ENCODE data around the gene PUS7. TPM values are rescaled to one million over a fixed set of nuclear protein-coding genes. Genes with fewer than 3 reads are reported as not detected.

Gene PUS7
- total RNA-seq, 1 experiment from 2014 or later: 30.7 TPM

DNA sequence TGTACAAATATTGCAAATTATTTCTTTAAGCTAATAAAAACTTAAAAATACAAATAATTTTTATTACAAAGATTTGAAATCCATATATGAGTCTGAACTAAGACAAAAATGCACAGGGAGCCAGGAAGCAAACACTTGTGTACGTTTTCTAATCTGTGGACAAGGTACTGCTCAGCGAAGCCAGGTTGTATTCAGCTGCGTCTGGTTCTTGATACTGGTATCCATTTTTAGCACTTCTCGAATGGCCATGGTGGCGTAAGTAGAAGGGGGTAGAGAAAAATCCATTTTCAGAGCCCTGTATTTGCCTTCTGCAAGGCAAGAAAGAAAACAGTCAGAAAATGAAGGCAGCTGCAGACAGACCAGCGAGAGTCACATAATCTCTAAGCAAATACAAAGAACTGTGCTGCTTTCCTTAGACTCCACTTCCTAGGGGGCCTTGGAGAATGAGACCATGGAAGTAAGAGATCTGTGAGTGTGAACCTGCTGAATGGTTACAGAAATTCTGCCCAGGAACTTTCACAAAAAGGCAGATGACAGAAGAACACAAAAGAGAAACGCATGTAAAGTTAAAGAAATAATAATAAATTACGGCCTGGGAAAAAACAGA lies 64.3 kb downstream of the PUS7 start:
- BruUV-seq (replicated peaks): no TSS peak
- no peak overlapping the region for H3K4me3 ChIP-seq (ENCODE audit: low read depth in 2 of 2, low read length in 2 of 2)
- no peaks in the 10 kb centered on the region for H3K27me3 ChIP-seq (ENCODE audit: control insufficient read depth, insufficient read depth, low read length)
- DNase-seq (ENCODE audit: low read depth, low spot score) (no peak), ATAC-seq (no peak)
- peaks cover 18% of the 10 kb centered on the region for H3K36me3 ChIP-seq (ENCODE audit: control insufficient read depth, insufficient read depth, low read length)
- H3K4me1 ChIP-seq (ENCODE audit: control insufficient read depth, insufficient read depth, low read length): 0 out of 2 replicates have a peak, but pooled peaks cover 3% of the 10 kb centered on the region
- intact Hi-C loops (cut with micrococcal nuclease; ENCODE audit: unreplicated experiment): no loop called here
- no peaks in the 10 kb centered on the region for H3K9me3 ChIP-seq (ENCODE audit: control insufficient read depth, insufficient read depth, low read depth, low read length)
- CTCF ChIA-PET: no interaction called here
- no peak overlapping the region for H3K27ac ChIP-seq (ENCODE audit: low read length)
- POLR2A ChIA-PET: interaction anchor here (0.5 kb wide), 1 partner anchor 89 kb away, joined by 5 read pairs; no protein-coding TSS in a partner anchor
- in situ Hi-C loops (cut with HindIII; ENCODE audit: low pct_unique_long_range_greater_than_20kb, low sequenced_read_pairs): no loop called here
- TF ChIP-seq, protein P1, sequence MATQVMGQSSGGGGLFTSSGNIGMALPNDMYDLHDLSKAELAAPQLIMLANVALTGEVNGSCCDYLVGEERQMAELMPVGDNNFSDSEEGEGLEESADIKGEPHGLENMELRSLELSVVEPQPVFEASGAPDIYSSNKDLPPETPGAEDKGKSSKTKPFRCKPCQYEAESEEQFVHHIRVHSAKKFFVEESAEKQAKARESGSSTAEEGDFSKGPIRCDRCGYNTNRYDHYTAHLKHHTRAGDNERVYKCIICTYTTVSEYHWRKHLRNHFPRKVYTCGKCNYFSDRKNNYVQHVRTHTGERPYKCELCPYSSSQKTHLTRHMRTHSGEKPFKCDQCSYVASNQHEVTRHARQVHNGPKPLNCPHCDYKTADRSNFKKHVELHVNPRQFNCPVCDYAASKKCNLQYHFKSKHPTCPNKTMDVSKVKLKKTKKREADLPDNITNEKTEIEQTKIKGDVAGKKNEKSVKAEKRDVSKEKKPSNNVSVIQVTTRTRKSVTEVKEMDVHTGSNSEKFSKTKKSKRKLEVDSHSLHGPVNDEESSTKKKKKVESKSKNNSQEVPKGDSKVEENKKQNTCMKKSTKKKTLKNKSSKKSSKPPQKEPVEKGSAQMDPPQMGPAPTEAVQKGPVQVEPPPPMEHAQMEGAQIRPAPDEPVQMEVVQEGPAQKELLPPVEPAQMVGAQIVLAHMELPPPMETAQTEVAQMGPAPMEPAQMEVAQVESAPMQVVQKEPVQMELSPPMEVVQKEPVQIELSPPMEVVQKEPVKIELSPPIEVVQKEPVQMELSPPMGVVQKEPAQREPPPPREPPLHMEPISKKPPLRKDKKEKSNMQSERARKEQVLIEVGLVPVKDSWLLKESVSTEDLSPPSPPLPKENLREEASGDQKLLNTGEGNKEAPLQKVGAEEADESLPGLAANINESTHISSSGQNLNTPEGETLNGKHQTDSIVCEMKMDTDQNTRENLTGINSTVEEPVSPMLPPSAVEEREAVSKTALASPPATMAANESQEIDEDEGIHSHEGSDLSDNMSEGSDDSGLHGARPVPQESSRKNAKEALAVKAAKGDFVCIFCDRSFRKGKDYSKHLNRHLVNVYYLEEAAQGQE (IDR thresholded peaks at IDR 0.05; ENCODE audit: insufficient read depth in 1 of 2, low read depth in 2 of 2, low read length in 1 of 2): no peak
- TF ChIP-seq TCF7L2 (IDR thresholded peaks at IDR 0.05; ENCODE audit: low read depth, low read length) (no peak), POLR2AphosphoS5 (IDR thresholded peaks at IDR 0.05; ENCODE audit: low read depth, low read length) (no peak), SIN3A (IDR thresholded peaks at IDR 0.05; ENCODE audit: borderline replicate concordance, insufficient read depth, low read depth, low read length) (no peak)
- TF ChIP-seq, protein P2, sequence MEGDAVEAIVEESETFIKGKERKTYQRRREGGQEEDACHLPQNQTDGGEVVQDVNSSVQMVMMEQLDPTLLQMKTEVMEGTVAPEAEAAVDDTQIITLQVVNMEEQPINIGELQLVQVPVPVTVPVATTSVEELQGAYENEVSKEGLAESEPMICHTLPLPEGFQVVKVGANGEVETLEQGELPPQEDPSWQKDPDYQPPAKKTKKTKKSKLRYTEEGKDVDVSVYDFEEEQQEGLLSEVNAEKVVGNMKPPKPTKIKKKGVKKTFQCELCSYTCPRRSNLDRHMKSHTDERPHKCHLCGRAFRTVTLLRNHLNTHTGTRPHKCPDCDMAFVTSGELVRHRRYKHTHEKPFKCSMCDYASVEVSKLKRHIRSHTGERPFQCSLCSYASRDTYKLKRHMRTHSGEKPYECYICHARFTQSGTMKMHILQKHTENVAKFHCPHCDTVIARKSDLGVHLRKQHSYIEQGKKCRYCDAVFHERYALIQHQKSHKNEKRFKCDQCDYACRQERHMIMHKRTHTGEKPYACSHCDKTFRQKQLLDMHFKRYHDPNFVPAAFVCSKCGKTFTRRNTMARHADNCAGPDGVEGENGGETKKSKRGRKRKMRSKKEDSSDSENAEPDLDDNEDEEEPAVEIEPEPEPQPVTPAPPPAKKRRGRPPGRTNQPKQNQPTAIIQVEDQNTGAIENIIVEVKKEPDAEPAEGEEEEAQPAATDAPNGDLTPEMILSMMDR (IDR thresholded peaks at IDR 0.05): no peak

GRCh38 chr7:105454921-105455320 lies 67.2 kb downstream of the PUS7 start:
- Histone ChIP-seq H3K27me3 (ENCODE audit: control insufficient read depth, insufficient read depth, low read length) (no peaks in the 10 kb centered on the region), H3K9me3 (ENCODE audit: control insufficient read depth, insufficient read depth, low read depth, low read length) (no peaks in the 10 kb centered on the region), H3K36me3 (ENCODE audit: control insufficient read depth, insufficient read depth, low read length) (peaks cover 13% of the 10 kb centered on the region; the same call in 1 of the 2 replicates), H3K4me1 (ENCODE audit: control insufficient read depth, insufficient read depth, low read length) (0 out of 2 replicates have a peak, but pooled peaks cover 3% of the 10 kb centered on the region), H3K27ac (ENCODE audit: low read length) (no peak overlapping the region), H3K4me3 (ENCODE audit: low read depth in 2 of 2, low read length in 2 of 2) (no peak overlapping the region)
- DNase-seq (ENCODE audit: low read depth, low spot score) (no peak), ATAC-seq (no peak)
- CTCF ChIA-PET: no interaction called here
- intact Hi-C loops (cut with micrococcal nuclease; ENCODE audit: unreplicated experiment) (no loop called here), in situ Hi-C loops (cut with HindIII; ENCODE audit: low pct_unique_long_range_greater_than_20kb, low sequenced_read_pairs) (no loop called here)
- no TSS peak for BruUV-seq (replicated peaks)
- POLR2A ChIA-PET: no interaction called here
- TF ChIP-seq SIN3A (IDR thresholded peaks at IDR 0.05; ENCODE audit: borderline replicate concordance, insufficient read depth, low read depth, low read length) (no peak), TCF7L2 (IDR thresholded peaks at IDR 0.05; ENCODE audit: low read depth, low read length) (no peak), POLR2AphosphoS5 (IDR thresholded peaks at IDR 0.05; ENCODE audit: low read depth, low read length) (no peak)
- TF ChIP-seq, protein P1 (IDR thresholded peaks at IDR 0.05; ENCODE audit: insufficient read depth in 1 of 2, low read depth in 2 of 2, low read length in 1 of 2): no peak
- TF ChIP-seq, protein P2 (IDR thresholded peaks at IDR 0.05): no peak
